Tibial nerve (tissue), 4 donors: ENCODE data around the gene IQCN.

Source experiments
- EP300 ChIP-seq, 2 donors: sonication (generic); formaldehyde crosslinking; IDR thresholded peaks; one replicate each; pipeline ENCODE4 v1.6.1; 2017; ENCODE audit warnings: antibody characterized with exemption in 2 of 2, mild to moderate bottlenecking in 1 of 2
- POLR2A ChIP-seq, 2 donors: fragments of 450-650 bp; IDR thresholded peaks; one replicate each; pipeline ENCODE4 v1.6.1; 2017; ENCODE audit warnings: antibody characterized with exemption in 2 of 2, mild to moderate bottlenecking in 2 of 2, moderate library complexity in 2 of 2
- TF ChIP-seq, protein P1 (sequence below), 5 experiments: fragments of 200-600 bp in 3 of 5; fragments of 450-650 bp in 2 of 5; sonication (generic) in 3 of 5; IDR thresholded peaks; one replicate each; pipeline ENCODE4 v1.5.1; 2016 to 2019; ENCODE audit warnings: antibody characterized with exemption in 5 of 5, mild to moderate bottlenecking in 3 of 5, moderate library complexity in 2 of 5

DNA sequence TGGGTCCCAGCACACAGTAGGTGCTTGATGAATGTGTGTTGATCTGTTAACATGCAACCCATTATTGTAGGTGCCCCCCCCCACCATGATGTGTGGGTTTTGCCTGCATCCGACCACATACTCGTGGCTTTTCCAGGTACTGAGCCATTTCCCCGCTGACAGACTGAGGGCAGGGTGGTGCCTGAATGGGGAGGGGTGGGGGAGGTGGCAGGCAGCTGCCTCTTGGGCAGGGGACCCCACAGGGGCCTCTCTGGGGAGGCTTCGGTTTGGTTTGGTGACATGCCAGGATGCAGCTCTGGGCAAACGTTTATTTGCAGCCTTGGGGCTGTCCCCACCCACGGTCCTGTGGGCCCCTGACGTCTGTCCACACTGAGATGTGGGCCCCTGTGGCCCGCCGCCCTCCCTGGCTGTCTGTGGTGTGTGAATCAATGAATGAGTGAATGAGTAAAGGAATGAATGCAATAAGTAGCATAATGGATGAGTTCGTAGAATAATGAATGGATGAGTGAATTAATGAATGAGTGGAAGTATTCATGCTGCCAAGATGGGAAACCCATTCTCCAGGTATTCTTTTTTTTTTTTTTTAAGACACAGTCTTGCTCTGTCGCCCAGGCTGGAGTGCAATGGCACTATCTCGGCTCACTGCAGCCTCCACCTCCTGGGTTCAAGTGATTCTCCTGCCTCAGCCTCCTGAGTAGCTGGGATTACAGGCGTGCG, 16.2 kb upstream of the IQCN start:
- TF ChIP-seq, protein P1, sequence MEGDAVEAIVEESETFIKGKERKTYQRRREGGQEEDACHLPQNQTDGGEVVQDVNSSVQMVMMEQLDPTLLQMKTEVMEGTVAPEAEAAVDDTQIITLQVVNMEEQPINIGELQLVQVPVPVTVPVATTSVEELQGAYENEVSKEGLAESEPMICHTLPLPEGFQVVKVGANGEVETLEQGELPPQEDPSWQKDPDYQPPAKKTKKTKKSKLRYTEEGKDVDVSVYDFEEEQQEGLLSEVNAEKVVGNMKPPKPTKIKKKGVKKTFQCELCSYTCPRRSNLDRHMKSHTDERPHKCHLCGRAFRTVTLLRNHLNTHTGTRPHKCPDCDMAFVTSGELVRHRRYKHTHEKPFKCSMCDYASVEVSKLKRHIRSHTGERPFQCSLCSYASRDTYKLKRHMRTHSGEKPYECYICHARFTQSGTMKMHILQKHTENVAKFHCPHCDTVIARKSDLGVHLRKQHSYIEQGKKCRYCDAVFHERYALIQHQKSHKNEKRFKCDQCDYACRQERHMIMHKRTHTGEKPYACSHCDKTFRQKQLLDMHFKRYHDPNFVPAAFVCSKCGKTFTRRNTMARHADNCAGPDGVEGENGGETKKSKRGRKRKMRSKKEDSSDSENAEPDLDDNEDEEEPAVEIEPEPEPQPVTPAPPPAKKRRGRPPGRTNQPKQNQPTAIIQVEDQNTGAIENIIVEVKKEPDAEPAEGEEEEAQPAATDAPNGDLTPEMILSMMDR (IDR thresholded peaks at IDR 0.05) = no peak
- TF ChIP-seq POLR2A (IDR thresholded peaks at IDR 0.05) = no peak
- TF ChIP-seq EP300 (IDR thresholded peaks at IDR 0.05) = no peak
